CD4-positive, alpha-beta T cell treated with Interleukin-4 for 4 hours (primary cell): ENCODE measurements around the gene CDK18.

ENCODE experiments used
- DNase-seq: peaks from one replicate; pipeline ENCODE4 v3.0.0-alpha.2; 2020

Gene CDK18

GRCh38 chr1:205506409-205507200 lies 2.1 kb downstream of the CDK18 start:
- DNase-seq: no peak

GRCh38 chr1:205508227-205508714 lies 3.8 kb downstream of the CDK18 start:
- DNase-seq: no peak

GRCh38 chr1:205510308-205510950 lies 6.0 kb downstream of the CDK18 start:
- no peak for DNase-seq

GRCh38 chr1:205510951-205511330 lies 6.5 kb downstream of the CDK18 start:
- no peak for DNase-seq

- no peak for DNase-seq
These were observed 7.9 kb downstream of the CDK18 start for GRCh38 chr1:205512059-205513045.

- no peak for DNase-seq
These were observed 9.3 kb downstream of the CDK18 start for GRCh38 chr1:205513774-205514173.

GRCh38 chr1:205514211-205515142 lies 10.0 kb downstream of the CDK18 start:
- no peak for DNase-seq

- DNase-seq: no peak
These were observed 11.3 kb downstream of the CDK18 start for GRCh38 chr1:205515781-205516253.

- DNase-seq: no peak
These were observed 11.9 kb downstream of the CDK18 start for GRCh38 chr1:205516362-205516761.

- DNase-seq: no peak
These were observed 12.8 kb downstream of the CDK18 start for GRCh38 chr1:205517288-205517687.

GRCh38 chr1:205517763-205518162 lies 13.3 kb downstream of the CDK18 start:
- no peak for DNase-seq

- no peak for DNase-seq
These were observed 14.4 kb downstream of the CDK18 start for GRCh38 chr1:205518661-205519540.

- no peak for DNase-seq
These were observed 15.2 kb downstream of the CDK18 start for GRCh38 chr1:205519541-205520131.

GRCh38 chr1:205520709-205521108 lies 16.2 kb downstream of the CDK18 start:
- DNase-seq: no peak

- DNase-seq: no peak
These were observed 17.2 kb downstream of the CDK18 start for GRCh38 chr1:205521686-205522085.

GRCh38 chr1:205522692-205523091 lies 18.2 kb downstream of the CDK18 start:
- no peak for DNase-seq

- DNase-seq: no peak
These were observed 18.9 kb downstream of the CDK18 start for GRCh38 chr1:205523261-205523890.

GRCh38 chr1:205523891-205524793 lies 19.7 kb downstream of the CDK18 start:
- peak; percentile 57 for DNase-seq

GRCh38 chr1:205524794-205525101 lies 20.3 kb downstream of the CDK18 start:
- no peak for DNase-seq
